ENCODE data around the gene APLP1.
A peak's percentile ranks its signal among the peaks of the same experiment; 100 is the strongest.
"Not testable (repeated sequence)": the region's sequence is repeated elsewhere in the genome, so short reads cannot be mapped to it uniquely, and the experiment has no call there.

Gene APLP1

GRCh38 chr19:35885225-35885738 is 16.9 kb downstream of the APLP1 start:
- peak; percentile 53 for DNase-seq

GRCh38 chr19:35885904-35886303 is 17.5 kb downstream of the APLP1 start:
- peak; percentile 46 for DNase-seq

- no peak for DNase-seq
These were observed 18.8 kb downstream of the APLP1 start for GRCh38 chr19:35887197-35887596.

GRCh38 chr19:35888398-35888797 is 20.0 kb downstream of the APLP1 start:
- DNase-seq, result no peak

- peak; percentile 59 for DNase-seq
These were observed 21.2 kb downstream of the APLP1 start for GRCh38 chr19:35889370-35890112.

- peak; percentile 55 for DNase-seq
These were observed 21.8 kb downstream of the APLP1 start for GRCh38 chr19:35890113-35890650.

GRCh38 chr19:35891819-35892218 is 23.4 kb downstream of the APLP1 start:
- not testable (repeated sequence) for DNase-seq

- no peak for DNase-seq
These were observed 26.0 kb downstream of the APLP1 start for GRCh38 chr19:35894342-35894741.

- peak; percentile 47 for DNase-seq
These were observed 27.7 kb downstream of the APLP1 start for GRCh38 chr19:35895911-35896642.

GRCh38 chr19:35896643-35897040 is 28.3 kb downstream of the APLP1 start:
- DNase-seq, result peak; percentile 41

- peak; percentile 38 for DNase-seq
These were observed 29.5 kb downstream of the APLP1 start for GRCh38 chr19:35897706-35898451.

GRCh38 chr19:35898499-35898809 is 30.1 kb downstream of the APLP1 start:
- no peak for DNase-seq

- peak; percentile 87 for DNase-seq
These were observed 31.3 kb downstream of the APLP1 start for GRCh38 chr19:35899547-35900214.

- no peak for DNase-seq
These were observed 32.8 kb downstream of the APLP1 start for GRCh38 chr19:35901055-35901644.

- peak; percentile 61 for DNase-seq
These were observed 33.7 kb downstream of the APLP1 start, which contains the start of gene HCST for GRCh38 chr19:35901854-35902661. Gene HCST (plus strand): TSS chr19:35902529. CDS start chr19:35902594, 65 bp downstream.

- DNase-seq, result no peak
These were observed 34.6 kb downstream of the APLP1 start for GRCh38 chr19:35902870-35903475.

- peak; percentile 87 for DNase-seq
These were observed 35.3 kb downstream of the APLP1 start for GRCh38 chr19:35903550-35904179.

- DNase-seq, result no peak
These were observed 36.1 kb downstream of the APLP1 start for GRCh38 chr19:35904311-35905068.

GRCh38 chr19:35905178-35905727 is 36.9 kb downstream of the APLP1 start:
- no peak for DNase-seq

All from activated T-cell treated with anti-CD3 and anti-CD28 coated beads, Interleukin-2, amount 50 U/mL, for 1 hour (primary cell).